Transverse colon (tissue), 4 donors: ENCODE results near the gene OLFML3. TPM values are rescaled to one million over a fixed set of nuclear protein-coding genes. Genes with fewer than 3 reads are reported as not detected.

Experiments used
- DNase-seq: peaks from one replicate; pipeline ENCODE4 v3.0.0-alpha.2; 2019
- H3K27ac ChIP-seq, 4 donors: fragments of 200-600 bp; sonication (generic); 2 replicates each; pipeline ENCODE4 v1.5.1; 2016 to 2018; ENCODE audit warnings: inconsistent platforms in 4 of 4
- H3K27me3 ChIP-seq: fragments of 200-600 bp; sonication (generic); 2 replicates; pipeline ENCODE4 v1.5.1; 2017; ENCODE audit warnings: inconsistent platforms
- H3K36me3 ChIP-seq, 4 donors: fragments of 200-600 bp; sonication (generic); 2 replicates each; pipeline ENCODE4 v1.5.1; 2017 to 2019; ENCODE audit warnings: inconsistent platforms in 4 of 4
- H3K4me1 ChIP-seq, 4 donors: fragments of 200-600 bp; sonication (generic); 2 replicates each; pipeline ENCODE4 v1.5.1; 2017 to 2020; ENCODE audit warnings: inconsistent platforms in 4 of 4
- H3K4me3 ChIP-seq, 4 donors: fragments of 200-600 bp; sonication (generic); 1 replicate in 1 of 4; 2 replicates in 3 of 4; pipeline versions ENCODE4 v1.5.1 to v1.6.1; 2017 to 2019; ENCODE audit warnings: inconsistent platforms in 4 of 4
- H3K9me3 ChIP-seq, 2 donors: fragments of 200-600 bp; sonication (generic); 2 replicates each; pipeline ENCODE4 v1.5.1; 2017 to 2019; ENCODE audit warnings: inconsistent platforms in 2 of 2
- EP300 ChIP-seq: sonication (generic); formaldehyde crosslinking; IDR thresholded peaks from one replicate; pipeline ENCODE4 v1.6.1; 2017; ENCODE audit warnings: antibody characterized with exemption, low read depth
- POLR2A ChIP-seq: fragments of 450-650 bp; IDR thresholded peaks from one replicate; pipeline ENCODE4 v1.6.1; 2016; ENCODE audit warnings: antibody characterized with exemption, mild to moderate bottlenecking, moderate library complexity
- POLR2AphosphoS5 ChIP-seq, 3 donors: sonication (generic); formaldehyde crosslinking; IDR thresholded peaks; one replicate each; pipeline ENCODE4 v1.6.1; 2016; ENCODE audit warnings: antibody characterized with exemption in 3 of 3
- WGBS, 2 donors: methylation state at CpG; one replicate each; pipeline ENCODE4 v1.1.5; 2018; ENCODE audit warnings: low coverage in 1 of 2; 5-methylcytosine and 5-hydroxymethylcytosine counted together
- in situ Hi-C, 4 donors: fragments of 200-750 bp; cut with MboI; loops; one replicate each; pipeline versions ENCODE4 v1.15.0 to v1.15.1; 2017; ENCODE audit warnings: low sequenced_read_pairs in 3 of 4, low pct_ligation_motif_present in 1 of 4, low pct_unique_long_range_greater_than_20kb in 1 of 4
- intact Hi-C: fragments of 100-400 bp; cut with DNase I; formaldehyde crosslinking; loops from one replicate; pipeline ENCODE4 v1.15.1; 2023; ENCODE audit warnings: low total_unique reads
- total RNA-seq, 4 donors: library from RNA; depleted of rRNA; stranded (reverse); fragments of >200 nt; gene quantifications; one replicate each; pipeline ENCODE4 v1.1.0, GENCODE V29; 2016
- TF ChIP-seq, protein P1 (sequence below), 5 experiments: fragments of 200-600 bp in 3 of 5; fragments of 450-650 bp in 2 of 5; sonication (generic) in 3 of 5; IDR thresholded peaks; 1 replicate in 2 of 5; 2 replicates in 3 of 5; pipeline ENCODE4 v1.5.1; 2016 to 2017; ENCODE audit warnings: antibody characterized with exemption in 5 of 5, inconsistent platforms in 3 of 5, mild to moderate bottlenecking in 2 of 5, moderate library complexity in 1 of 5

The OLFML3 gene
- total RNA-seq, 4 donors from 2014 or later: 15.7 to 29.2 (median 24.3) TPM

DNA sequence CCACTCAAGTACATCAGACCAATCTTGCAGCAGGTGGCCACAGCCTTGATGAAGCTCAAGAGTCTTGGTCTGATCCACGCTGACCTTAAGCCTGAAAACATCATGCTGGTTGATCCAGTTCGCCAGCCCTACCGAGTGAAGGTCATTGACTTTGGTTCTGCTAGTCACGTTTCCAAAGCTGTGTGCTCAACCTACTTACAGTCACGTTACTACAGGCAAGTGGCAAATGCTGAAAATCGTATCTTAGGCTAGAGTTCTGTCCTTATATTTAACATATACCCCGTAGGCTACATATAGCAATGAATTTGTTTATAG lies 38.1 kb upstream of the OLFML3 start:
- intact Hi-C loops: loop anchor here (5.0 kb wide), 1 partner anchor 39 kb away; the partner anchor contains the start of gene AP4B1
- Histone ChIP-seq H3K4me3 (no peak overlapping the region), H3K4me1 (peaks cover 6 to 47% (median 11%) of the 10 kb centered on the region in 4 donors), H3K9me3 (no peaks in the 10 kb centered on the region), H3K27me3 (no peaks in the 10 kb centered on the region), H3K27ac (no peak overlapping the region), H3K36me3 (peaks cover 0 to 15% (median 0%) of the 10 kb centered on the region in 4 donors)
- in situ Hi-C loops: loop anchor here in 1 of 4 donors (25.0 kb wide), 1 partner anchor 104 kb away; no protein-coding TSS in a partner anchor
- no peak for DNase-seq
- WGBS, 2 donors: 84 to 89% methylated on average over 3 to 7 of the region's 7 CpGs
- TF ChIP-seq, protein P1, sequence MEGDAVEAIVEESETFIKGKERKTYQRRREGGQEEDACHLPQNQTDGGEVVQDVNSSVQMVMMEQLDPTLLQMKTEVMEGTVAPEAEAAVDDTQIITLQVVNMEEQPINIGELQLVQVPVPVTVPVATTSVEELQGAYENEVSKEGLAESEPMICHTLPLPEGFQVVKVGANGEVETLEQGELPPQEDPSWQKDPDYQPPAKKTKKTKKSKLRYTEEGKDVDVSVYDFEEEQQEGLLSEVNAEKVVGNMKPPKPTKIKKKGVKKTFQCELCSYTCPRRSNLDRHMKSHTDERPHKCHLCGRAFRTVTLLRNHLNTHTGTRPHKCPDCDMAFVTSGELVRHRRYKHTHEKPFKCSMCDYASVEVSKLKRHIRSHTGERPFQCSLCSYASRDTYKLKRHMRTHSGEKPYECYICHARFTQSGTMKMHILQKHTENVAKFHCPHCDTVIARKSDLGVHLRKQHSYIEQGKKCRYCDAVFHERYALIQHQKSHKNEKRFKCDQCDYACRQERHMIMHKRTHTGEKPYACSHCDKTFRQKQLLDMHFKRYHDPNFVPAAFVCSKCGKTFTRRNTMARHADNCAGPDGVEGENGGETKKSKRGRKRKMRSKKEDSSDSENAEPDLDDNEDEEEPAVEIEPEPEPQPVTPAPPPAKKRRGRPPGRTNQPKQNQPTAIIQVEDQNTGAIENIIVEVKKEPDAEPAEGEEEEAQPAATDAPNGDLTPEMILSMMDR (IDR thresholded peaks at IDR 0.05): no peak
- TF ChIP-seq POLR2A: no peak
- no peak for TF ChIP-seq EP300
- TF ChIP-seq POLR2AphosphoS5 (IDR thresholded peaks at IDR 0.05): no peak

DNA sequence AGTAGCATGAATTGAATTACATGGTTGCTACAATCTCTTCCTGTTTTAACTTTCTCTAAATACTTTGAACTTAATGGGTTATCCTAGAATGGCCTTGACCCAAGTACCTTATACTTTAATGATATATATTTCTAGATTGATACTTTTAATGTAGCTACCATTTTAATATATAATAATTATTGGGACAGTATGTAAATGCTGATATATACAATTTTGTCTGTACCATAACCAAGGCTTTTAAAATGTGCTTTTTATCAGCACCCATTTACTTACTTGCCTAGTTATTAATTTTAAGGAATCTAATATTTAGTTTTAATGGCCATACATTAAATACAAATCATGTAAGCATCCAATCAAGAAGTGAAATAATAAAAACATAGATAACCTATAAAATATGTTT lies 36.7 kb upstream of the OLFML3 start:
- H3K27ac ChIP-seq: no peak overlapping the region
- no peak for DNase-seq
- intact Hi-C loops: loop anchor here (5.0 kb wide), 1 partner anchor 40 kb away; the partner anchor contains the start of gene AP4B1
- no peak for TF ChIP-seq POLR2AphosphoS5 (IDR thresholded peaks at IDR 0.05)
- TF ChIP-seq EP300: no peak
- no peak for TF ChIP-seq POLR2A
- TF ChIP-seq, protein P1 (IDR thresholded peaks at IDR 0.05): no peak
- H3K27me3 ChIP-seq: no peaks in the 10 kb centered on the region
- in situ Hi-C loops: loop anchor here in 1 of 4 donors (25.0 kb wide), 1 partner anchor 105 kb away; no protein-coding TSS in a partner anchor
- H3K9me3 ChIP-seq: no peaks in the 10 kb centered on the region
- no peak overlapping the region for H3K4me3 ChIP-seq
- peaks cover 18 to 49% (median 19%) of the 10 kb centered on the region in 4 donors for H3K4me1 ChIP-seq
- H3K36me3 ChIP-seq: peaks cover 0 to 15% (median 0%) of the 10 kb centered on the region in 4 donors

DNA sequence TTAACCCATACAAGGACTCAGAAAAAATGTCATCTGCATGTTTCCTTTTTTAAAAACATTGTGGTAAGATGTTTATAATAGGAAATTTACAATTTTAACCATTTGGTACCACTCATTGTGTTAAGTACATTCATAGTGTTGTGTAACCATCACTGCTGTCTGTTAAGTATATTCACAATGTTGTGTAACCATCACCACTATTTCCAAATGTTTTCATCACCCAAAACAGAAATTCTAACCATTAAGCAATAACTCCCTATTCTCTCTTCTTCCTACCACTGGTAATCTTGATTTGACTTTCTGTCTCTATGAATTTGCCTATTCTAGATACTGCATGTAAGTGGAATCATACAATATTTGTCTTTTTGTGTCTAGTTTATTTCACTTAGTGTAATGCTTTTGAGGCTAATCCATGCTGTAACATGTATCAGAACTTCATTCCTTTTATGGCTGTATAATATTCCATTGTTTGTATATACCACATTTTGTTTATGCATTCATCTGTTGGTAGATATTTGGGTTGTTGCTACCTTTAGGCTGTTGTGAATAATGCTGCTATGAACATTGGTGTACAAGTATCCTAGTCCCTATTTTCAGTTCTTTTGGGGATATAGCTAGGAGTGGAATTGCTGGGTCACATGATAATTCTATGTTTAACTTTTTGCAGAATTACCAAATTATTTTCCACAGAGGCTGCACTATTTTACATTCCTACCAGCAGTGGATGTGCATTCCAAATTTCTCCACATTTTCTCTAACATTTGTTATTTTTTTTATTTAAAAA lies 36.1 kb upstream of the OLFML3 start:
- H3K27me3 ChIP-seq: no peaks in the 10 kb centered on the region
- no peak overlapping the region for H3K27ac ChIP-seq
- TF ChIP-seq POLR2A (no peak), POLR2AphosphoS5 (IDR thresholded peaks at IDR 0.05) (no peak), EP300 (no peak)
- TF ChIP-seq, protein P1 (IDR thresholded peaks at IDR 0.05): no peak
- intact Hi-C loops (loop anchor here (5.0 kb wide), 1 partner anchor 41 kb away; the partner anchor contains the start of gene AP4B1), in situ Hi-C loops (loop anchor here in 1 of 4 donors (25.0 kb wide), 1 partner anchor 106 kb away; no protein-coding TSS in a partner anchor)
- no peaks in the 10 kb centered on the region for H3K9me3 ChIP-seq
- H3K36me3 ChIP-seq: peaks cover 0 to 15% (median 0%) of the 10 kb centered on the region in 4 donors
- H3K4me1 ChIP-seq: peaks cover 15 to 49% (median 22%) of the 10 kb centered on the region in 4 donors
- H3K4me3 ChIP-seq: no peak overlapping the region
- DNase-seq: no peak

DNA sequence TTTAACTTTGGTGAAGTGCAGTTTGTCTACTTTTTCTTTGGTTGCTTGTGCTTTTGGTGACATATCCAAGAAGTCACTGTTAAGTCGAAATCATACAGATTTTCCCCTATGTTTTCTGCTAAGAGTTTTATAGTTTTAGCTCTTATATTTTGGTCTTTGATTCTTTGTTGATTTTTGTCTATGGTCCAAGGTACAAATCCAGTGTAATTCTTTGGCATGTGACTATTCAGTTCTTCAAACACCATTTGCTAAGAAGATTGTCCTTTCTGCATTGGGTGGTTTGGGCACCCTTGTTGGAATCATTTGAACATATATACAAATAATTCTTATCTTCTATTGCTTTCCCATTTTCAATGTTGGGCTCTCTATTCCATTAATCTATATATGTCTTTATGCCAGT lies 33.9 kb upstream of the OLFML3 start:
- peaks cover 0 to 15% (median 0%) of the 10 kb centered on the region in 4 donors for H3K36me3 ChIP-seq
- WGBS, 2 donors: 88 to 94% methylated on average over 1 of the region's 1 CpG
- in situ Hi-C loops: loop anchor here in 1 of 4 donors (25.0 kb wide), 1 partner anchor 108 kb away; no protein-coding TSS in a partner anchor
- H3K4me1 ChIP-seq: peaks cover 15 to 44% (median 29%) of the 10 kb centered on the region in 4 donors
- intact Hi-C loops: no loop called here
- H3K9me3 ChIP-seq: no peaks in the 10 kb centered on the region
- TF ChIP-seq POLR2A: no peak
- TF ChIP-seq EP300: no peak
- TF ChIP-seq, protein P1 (IDR thresholded peaks at IDR 0.05): no peak
- TF ChIP-seq POLR2AphosphoS5 (IDR thresholded peaks at IDR 0.05): no peak
- no peak for DNase-seq
- H3K27me3 ChIP-seq: no peaks in the 10 kb centered on the region
- no peak overlapping the region for H3K27ac ChIP-seq
- H3K4me3 ChIP-seq: no peak overlapping the region
